Esophagus squamous epithelium (tissue), 5 donors: ENCODE results near the gene ZSWIM4. TPM values are rescaled to one million over a fixed set of nuclear protein-coding genes. Genes with fewer than 3 reads are reported as not detected.
"Not testable (repeated sequence)": the region's sequence is repeated elsewhere in the genome, so short reads cannot be mapped to it uniquely, and the experiment has no call there.

Source experiments
- DNase-seq: peaks from one replicate; lab custom pipeline; 2025; lab: John Stamatoyannopoulos, UW
- H3K27ac ChIP-seq, 4 donors: fragments of 200-600 bp; sonication (generic); one replicate each; pipeline ENCODE4 v1.5.1; 2016 to 2019; ENCODE audit warnings: mild to moderate bottlenecking in 1 of 4
- H3K27me3 ChIP-seq, 4 donors: fragments of 200-600 bp; sonication (generic); 1 replicate in 3 of 4; 2 replicates in 1 of 4; pipeline versions ENCODE4 v1.5.1 to v1.6.0; 2017 to 2021; ENCODE audit warnings: antibody characterized with exemption in 1 of 4
- H3K36me3 ChIP-seq, 3 donors: fragments of 200-600 bp; sonication (generic); one replicate each; pipeline ENCODE4 v1.5.1; 2016 to 2019
- H3K4me1 ChIP-seq, 3 donors: fragments of 200-600 bp; sonication (generic); one replicate each; pipeline ENCODE4 v1.5.1; 2017 to 2019
- H3K4me3 ChIP-seq, 4 donors: fragments of 200-600 bp; sonication (generic); 1 replicate in 3 of 4; 2 replicates in 1 of 4; pipeline ENCODE4 v1.5.1; 2016 to 2019; ENCODE audit warnings: mild to moderate bottlenecking in 2 of 4, moderate library complexity in 1 of 4
- H3K9me3 ChIP-seq, 3 donors: fragments of 200-600 bp; sonication (generic); one replicate each; pipeline ENCODE4 v1.5.1; 2016 to 2019
- CTCF ChIP-seq, 6 experiments: fragments of 450-650 bp in 4 of 6; fragments of 200-600 bp in 2 of 6; sonication (generic) in 2 of 6; IDR thresholded peaks; one replicate each; pipeline ENCODE4 v1.5.1; 2016 to 2019; ENCODE audit warnings: antibody characterized with exemption in 6 of 6, mild to moderate bottlenecking in 4 of 6, moderate library complexity in 4 of 6
- POLR2A ChIP-seq, 4 donors: fragments of 450-650 bp; IDR thresholded peaks; one replicate each; pipeline ENCODE4 v1.6.1; 2017; ENCODE audit warnings: antibody characterized with exemption in 4 of 4, mild to moderate bottlenecking in 4 of 4, moderate library complexity in 3 of 4
- WGBS, 2 donors: methylation state at CpG; one replicate each; pipeline ENCODE4 v1.1.5; 2018; 5-methylcytosine and 5-hydroxymethylcytosine counted together
- intact Hi-C: fragments of 100-400 bp; cut with DNase I; formaldehyde crosslinking; loops from one replicate; pipeline ENCODE4 v1.15.0; 2022
- total RNA-seq, 4 donors: library from RNA; depleted of rRNA; stranded (reverse); fragments of >200 nt; gene quantifications; one replicate each; pipeline ENCODE4 v1.1.0, GENCODE V29; 2016
- donor health status: DM: yes; HTN: yes; CAD: no.

ZSWIM4 gene
- total RNA-seq, 4 donors from 2014 or later, result 7.2 to 41.4 (median 16.9) TPM

DNA sequence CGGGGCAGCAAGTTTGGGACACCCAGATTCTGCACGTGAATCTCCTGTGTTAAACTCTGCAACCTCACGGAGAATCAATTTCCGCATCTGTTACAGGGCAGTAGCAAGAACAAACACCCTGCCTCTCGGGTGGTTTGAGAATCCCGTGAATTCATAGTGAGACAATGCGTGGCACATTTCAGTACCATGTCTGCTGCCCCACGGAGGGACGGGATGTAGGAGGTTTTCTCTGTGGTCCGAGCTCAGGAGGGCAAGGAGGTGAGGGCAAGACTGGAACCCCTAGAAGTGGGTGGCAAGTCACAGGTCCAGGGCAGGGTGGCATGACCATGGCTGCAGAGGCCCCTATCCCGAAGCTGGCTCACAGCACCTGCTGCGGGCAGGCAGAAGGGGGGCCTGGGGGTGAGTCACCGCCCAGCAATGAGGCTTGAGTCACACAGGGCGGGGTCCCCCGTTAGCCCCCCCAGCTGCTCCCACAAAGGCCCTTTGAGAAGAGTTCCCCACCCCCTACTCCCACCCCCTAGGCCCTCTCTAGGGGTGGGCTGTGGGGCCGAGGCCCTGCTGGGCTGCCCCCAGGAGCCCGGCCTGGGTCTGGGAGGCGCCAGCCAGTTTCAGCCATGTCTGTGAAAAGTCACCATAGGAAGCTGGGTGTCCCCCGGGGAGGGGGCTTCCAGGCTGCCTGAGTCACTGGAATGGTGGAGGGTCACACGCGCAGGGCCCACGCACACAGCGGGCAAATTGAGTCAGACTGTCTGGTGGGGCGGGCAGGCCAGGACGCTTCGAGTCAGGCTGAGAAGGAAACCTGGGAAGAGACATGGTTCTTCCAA is 55.9 kb downstream of the ZSWIM4 start:
- no peak for TF ChIP-seq CTCF (IDR thresholded peaks at IDR 0.05)
- peak in 1 of 4 donors; percentile 16 for TF ChIP-seq POLR2A (IDR thresholded peaks at IDR 0.05)
- no peaks in the 10 kb centered on the region for H3K27me3 ChIP-seq
- no peak for DNase-seq
- H3K9me3 ChIP-seq, result no peaks in the 10 kb centered on the region
- H3K36me3 ChIP-seq, result no peaks in the 10 kb centered on the region
- 0 to 29% methylated on average over 9 to 17 of the region's 26 CpGs for WGBS, 2 donors
- H3K4me1 ChIP-seq, result peaks cover 46 to 90% (median 47%) of the 10 kb centered on the region in 3 donors
- H3K4me3 ChIP-seq, result peak overlapping the region; percentile 21 to 66 (median 40)
- peak overlapping the region; percentile 93 to 100 (median 98) for H3K27ac ChIP-seq
- intact Hi-C loops, result no loop called here

- H3K27me3 ChIP-seq, H3K9me3 ChIP-seq, DNase-seq, H3K36me3 ChIP-seq, intact Hi-C loops: not testable (repeated sequence)
- Histone ChIP-seq H3K4me1 (peaks cover 40 to 84% (median 41%) of the 10 kb centered on the region in 3 donors), H3K27ac (peak overlapping the region; percentile 93 to 100 (median 98)), H3K4me3 (peak overlapping the region in 1 of 4 donors; percentile 66)
- 72% methylated on average over 5 of the region's 5 CpGs for WGBS, 2 donors
These were observed 56.5 kb downstream of the ZSWIM4 start for GRCh38 chr19:13851734-13852114.

- Histone ChIP-seq H3K27ac (peak overlapping the region; percentile 93 to 100 (median 98)), H3K4me1 (peaks cover 36 to 79% (median 39%) of the 10 kb centered on the region in 3 donors)
- H3K9me3 ChIP-seq, H3K27me3 ChIP-seq, H3K4me3 ChIP-seq, H3K36me3 ChIP-seq, DNase-seq, intact Hi-C loops: not testable (repeated sequence)
- WGBS, 2 donors, result 61 to 68% methylated on average over 12 of the region's 12 CpGs
These were observed 57.0 kb downstream of the ZSWIM4 start for GRCh38 chr19:13852171-13852707.

DNA sequence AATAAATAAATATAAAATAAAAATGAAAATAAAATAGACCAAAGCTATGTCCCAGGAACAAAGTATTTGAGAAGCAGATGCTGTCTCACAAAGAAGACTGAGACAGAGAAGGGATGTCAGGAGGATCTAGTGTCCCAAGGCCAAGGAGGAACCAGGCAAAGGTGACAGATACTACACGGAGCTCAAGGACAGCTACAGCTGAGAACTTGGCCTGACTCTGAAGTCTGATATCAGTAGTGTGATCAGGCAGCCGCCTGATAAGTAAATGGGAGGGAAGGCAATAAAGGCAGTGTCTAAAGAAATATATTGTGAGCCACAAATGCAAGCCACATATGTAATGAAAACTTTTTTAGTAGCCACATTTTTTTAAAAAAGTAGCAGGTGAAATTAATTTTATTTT is 61.3 kb downstream of the ZSWIM4 start:
- no peak for DNase-seq
- H3K27ac ChIP-seq, result no peak overlapping the region
- TF ChIP-seq CTCF (IDR thresholded peaks at IDR 0.05) (no peak), POLR2A (IDR thresholded peaks at IDR 0.05) (no peak)
- H3K4me1 ChIP-seq, result peaks cover 5 to 58% (median 12%) of the 10 kb centered on the region in 3 donors
- intact Hi-C loops, result no loop called here
- no peaks in the 10 kb centered on the region for H3K27me3 ChIP-seq
- H3K36me3 ChIP-seq, result no peaks in the 10 kb centered on the region
- WGBS, 2 donors, result 77% methylated on average over 2 of the region's 2 CpGs
- H3K4me3 ChIP-seq, result no peak overlapping the region
- H3K9me3 ChIP-seq, result no peaks in the 10 kb centered on the region

DNA sequence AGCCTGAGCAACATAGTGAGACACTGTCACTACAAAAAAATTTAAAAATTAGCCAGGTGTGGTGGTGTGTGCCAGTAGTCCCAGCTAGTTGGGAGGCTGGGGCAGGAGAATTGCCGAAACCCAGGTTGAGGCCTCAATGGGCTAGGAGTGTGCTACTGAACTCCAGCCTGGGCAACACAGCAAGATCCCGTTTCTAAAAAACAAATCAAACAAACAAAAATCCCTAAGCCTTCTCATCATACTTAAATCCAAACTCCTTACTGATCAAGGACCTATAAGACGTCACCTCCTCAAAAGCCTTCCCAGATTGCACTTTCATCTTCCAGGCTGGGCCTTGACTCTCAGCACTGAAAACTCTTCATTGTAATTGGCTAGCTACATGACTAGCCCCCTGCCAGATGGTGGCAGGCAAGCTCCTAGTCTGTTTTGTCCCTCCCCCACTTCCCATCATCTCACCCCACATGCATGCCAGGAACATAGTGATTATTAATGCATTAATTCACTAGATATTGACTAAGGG is 64.2 kb downstream of the ZSWIM4 start:
- no peak for DNase-seq
- Histone ChIP-seq H3K27me3 (no peaks in the 10 kb centered on the region), H3K9me3 (no peaks in the 10 kb centered on the region), H3K4me3 (no peak overlapping the region), H3K27ac (peak overlapping the region; percentile 28 to 76 (median 64)), H3K4me1 (peaks cover 7 to 51% (median 11%) of the 10 kb centered on the region in 3 donors), H3K36me3 (no peaks in the 10 kb centered on the region)
- TF ChIP-seq POLR2A (IDR thresholded peaks at IDR 0.05) (no peak), CTCF (IDR thresholded peaks at IDR 0.05) (no peak)
- WGBS, 2 donors, result 84 to 91% methylated on average over 3 of the region's 3 CpGs
- intact Hi-C loops, result no loop called here
